Measurements from ENCODE around the gene SOHLH2.

SOHLH2 gene

DNA sequence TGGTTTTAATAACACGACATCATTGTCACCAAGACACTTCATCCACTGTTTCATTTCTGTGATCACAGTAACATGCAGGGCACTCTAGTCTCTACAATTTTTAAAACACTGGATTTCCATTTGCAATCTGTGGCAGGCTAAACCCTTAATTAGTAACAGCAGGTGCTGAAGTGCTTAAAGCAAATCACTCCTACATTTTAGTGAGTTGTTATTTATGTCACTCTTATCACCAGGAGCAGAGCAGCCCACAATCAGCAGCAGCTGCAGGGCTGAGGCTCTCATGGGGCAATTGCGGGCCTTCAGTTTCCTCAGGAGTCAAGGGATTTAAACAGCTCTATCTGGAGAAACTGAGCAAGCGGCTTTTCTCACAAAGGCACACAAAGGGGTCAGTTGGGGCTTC lies 1.6 kb downstream of the SOHLH2 start:
- no peaks in the 10 kb centered on the region for H3K4me1 Mint-ChIP-seq
- H3K4me3 Mint-ChIP-seq = no peak overlapping the region
- CTCF ChIA-PET = no interaction called here
- peaks cover 4% of the 10 kb centered on the region for H3K27me3 Mint-ChIP-seq
- peaks cover 2% of the 10 kb centered on the region for H3K9me3 Mint-ChIP-seq
- no peak for DNase-seq
- H3K27ac Mint-ChIP-seq = no peak overlapping the region
- no peaks in the 10 kb centered on the region for H3K36me3 Mint-ChIP-seq

DNA sequence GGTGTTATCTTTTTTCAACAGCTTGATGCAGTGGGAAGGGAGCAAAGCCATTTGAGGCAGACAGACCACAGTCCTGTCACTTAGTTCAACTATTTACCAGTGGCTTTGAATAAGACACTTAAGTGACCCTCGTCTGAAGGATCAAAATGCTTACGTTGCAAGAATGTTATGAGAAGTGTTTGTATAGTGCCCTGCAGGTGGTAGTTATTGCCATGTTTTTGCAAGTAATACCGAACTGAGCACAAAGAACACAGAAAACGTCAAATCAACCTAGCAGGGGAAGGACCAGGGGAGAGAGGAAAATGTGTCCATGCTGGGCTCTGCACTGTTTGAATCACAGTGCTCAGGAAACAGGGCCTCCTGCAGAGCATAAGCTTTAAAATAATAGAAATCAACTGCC lies 2.8 kb downstream of the SOHLH2 start:
- no peak for DNase-seq
- Mint-ChIP-seq H3K4me3 (no peak overlapping the region), H3K27me3 (peaks cover 4% of the 10 kb centered on the region), H3K4me1 (no peaks in the 10 kb centered on the region), H3K9me3 (peaks cover 2% of the 10 kb centered on the region), H3K36me3 (no peaks in the 10 kb centered on the region), H3K27ac (no peak overlapping the region)
- CTCF ChIA-PET = no interaction called here

DNA sequence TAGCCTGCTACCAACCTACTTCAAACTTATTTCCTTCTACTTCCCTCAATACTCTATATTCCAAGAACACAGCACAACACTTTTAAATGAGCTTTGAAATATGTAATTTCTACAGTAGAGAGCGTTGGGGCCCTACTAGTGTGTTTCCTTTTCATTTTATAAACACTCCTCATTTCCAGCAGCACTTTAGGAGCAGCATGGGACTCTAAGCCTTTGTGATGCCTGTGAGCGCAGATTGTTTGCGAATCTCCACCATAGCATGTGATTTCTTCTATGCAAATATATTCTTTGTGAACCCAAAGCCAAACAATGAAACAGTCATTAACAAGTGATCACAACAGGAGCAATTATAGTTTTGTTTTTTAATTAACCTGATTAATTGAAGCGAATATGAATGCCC lies 3.6 kb downstream of the SOHLH2 start:
- DNase-seq = no peak
- H3K36me3 Mint-ChIP-seq = no peaks in the 10 kb centered on the region
- no peak overlapping the region for H3K4me3 Mint-ChIP-seq
- no peak overlapping the region for H3K27ac Mint-ChIP-seq
- H3K9me3 Mint-ChIP-seq = peaks cover 2% of the 10 kb centered on the region
- no peaks in the 10 kb centered on the region for H3K4me1 Mint-ChIP-seq
- CTCF ChIA-PET = no interaction called here
- H3K27me3 Mint-ChIP-seq = peaks cover 4% of the 10 kb centered on the region

DNA sequence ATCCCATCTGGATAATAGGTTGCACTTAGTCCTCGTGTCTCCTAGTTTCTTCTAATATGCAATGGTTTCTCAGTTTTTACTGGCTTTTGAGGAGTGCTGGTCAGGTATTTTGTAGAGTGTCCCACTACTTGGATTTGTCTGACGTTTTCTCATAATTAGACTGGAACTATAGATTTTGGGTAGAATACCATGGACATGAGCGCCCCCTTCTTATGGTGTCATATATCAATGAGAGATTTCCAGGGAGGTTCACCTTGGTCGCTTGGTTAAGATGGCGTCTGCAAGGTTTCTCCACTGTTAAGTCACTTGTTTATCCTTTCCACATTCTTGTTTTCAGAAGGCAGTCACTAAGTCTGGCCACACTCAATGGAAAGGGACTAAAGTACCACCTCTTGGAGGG lies 6.7 kb downstream of the SOHLH2 start:
- Mint-ChIP-seq H3K4me1 (no peaks in the 10 kb centered on the region), H3K27me3 (peaks cover 4% of the 10 kb centered on the region), H3K4me3 (no peak overlapping the region), H3K9me3 (no peaks in the 10 kb centered on the region), H3K27ac (no peak overlapping the region), H3K36me3 (no peaks in the 10 kb centered on the region)
- no peak for DNase-seq
- CTCF ChIA-PET = no interaction called here

DNA sequence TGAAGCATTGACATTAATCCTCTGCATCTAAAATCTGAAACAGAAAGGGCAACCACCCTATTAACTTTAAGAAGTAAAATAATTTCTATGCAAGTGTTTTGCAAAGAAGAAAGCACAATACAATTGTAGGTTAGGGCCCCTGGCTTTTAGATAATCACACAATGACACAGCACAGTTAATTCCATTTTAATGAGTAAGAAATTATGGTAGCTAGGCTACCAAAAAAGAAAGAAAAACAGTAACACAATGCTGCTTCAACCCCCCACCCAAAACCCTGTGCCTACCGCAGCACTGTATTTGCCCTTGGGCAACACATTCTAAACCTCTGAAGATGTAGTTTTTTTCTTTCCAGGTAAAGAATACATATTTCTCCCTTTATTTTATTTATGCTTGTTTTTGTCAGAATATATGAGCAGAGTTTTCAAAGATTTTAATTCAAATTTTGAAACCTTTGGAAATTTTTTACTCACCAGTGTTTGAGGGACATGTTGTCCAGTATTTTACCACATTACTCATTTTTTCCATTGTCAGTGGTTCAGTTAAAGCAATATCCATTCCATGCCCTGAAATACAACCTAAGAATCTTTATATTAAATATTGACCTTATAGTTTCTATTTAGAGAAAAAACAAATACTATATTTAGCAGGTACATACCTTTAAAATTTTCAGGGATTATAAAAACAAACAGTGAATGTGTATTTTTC lies 21.1 kb downstream of the SOHLH2 start:
- DNase-seq = no peak
- H3K36me3 Mint-ChIP-seq = no peaks in the 10 kb centered on the region
- H3K4me1 Mint-ChIP-seq = no peaks in the 10 kb centered on the region
- H3K27ac Mint-ChIP-seq = no peak overlapping the region
- H3K4me3 Mint-ChIP-seq = no peak overlapping the region
- CTCF ChIA-PET = no interaction called here
- no peaks in the 10 kb centered on the region for H3K9me3 Mint-ChIP-seq
- H3K27me3 Mint-ChIP-seq = no peaks in the 10 kb centered on the region

DNA sequence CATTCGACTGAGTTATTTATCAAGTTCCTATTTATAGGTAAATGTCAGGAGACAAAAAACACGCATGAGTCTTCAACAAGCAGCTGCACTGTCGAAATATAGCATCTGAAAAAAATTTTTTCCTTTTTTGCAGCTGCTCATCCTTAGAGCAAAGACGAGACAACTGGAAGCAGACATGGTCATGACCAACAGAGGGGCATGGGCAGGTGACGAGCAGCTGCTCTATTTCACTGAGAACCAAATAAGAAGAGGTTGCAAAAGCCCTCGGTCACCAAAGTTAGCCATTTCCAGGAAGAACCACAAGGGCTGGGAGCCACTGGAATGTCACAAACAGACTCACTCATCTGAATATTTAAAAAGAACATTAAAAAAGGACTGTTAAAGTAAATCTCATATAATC lies 22.2 kb downstream of the SOHLH2 start:
- Mint-ChIP-seq H3K9me3 (no peaks in the 10 kb centered on the region), H3K27me3 (no peaks in the 10 kb centered on the region), H3K27ac (no peak overlapping the region), H3K36me3 (no peaks in the 10 kb centered on the region), H3K4me3 (no peak overlapping the region), H3K4me1 (no peaks in the 10 kb centered on the region)
- CTCF ChIA-PET = no interaction called here
- no peak for DNase-seq

DNA sequence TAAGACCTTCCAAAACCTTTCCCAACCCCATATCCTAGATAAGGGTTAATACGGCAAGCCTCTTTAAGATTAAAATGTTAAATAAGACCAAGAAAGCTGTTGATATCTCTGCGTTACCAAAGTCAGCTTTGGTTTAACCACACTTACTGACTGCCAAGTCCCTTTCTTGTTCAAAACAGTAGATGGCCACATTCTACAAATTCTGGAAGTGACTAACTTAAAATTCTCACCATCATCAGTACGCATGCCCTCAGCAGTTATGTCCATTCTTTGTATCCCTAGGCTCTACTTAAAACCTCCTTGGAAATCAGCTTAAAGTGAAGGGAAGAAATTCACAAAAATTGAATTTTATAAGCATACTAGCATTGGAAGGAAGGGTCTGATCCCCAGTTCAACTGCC lies 23.6 kb downstream of the SOHLH2 start:
- no peak overlapping the region for H3K27ac Mint-ChIP-seq
- no peaks in the 10 kb centered on the region for H3K9me3 Mint-ChIP-seq
- CTCF ChIA-PET = interaction anchor here (0.6 kb wide), 1 partner anchor 211 kb away, joined by 3 read pairs; no protein-coding TSS in a partner anchor
- DNase-seq = no peak
- H3K27me3 Mint-ChIP-seq = no peaks in the 10 kb centered on the region
- H3K4me1 Mint-ChIP-seq = no peaks in the 10 kb centered on the region
- no peaks in the 10 kb centered on the region for H3K36me3 Mint-ChIP-seq
- no peak overlapping the region for H3K4me3 Mint-ChIP-seq

DNA sequence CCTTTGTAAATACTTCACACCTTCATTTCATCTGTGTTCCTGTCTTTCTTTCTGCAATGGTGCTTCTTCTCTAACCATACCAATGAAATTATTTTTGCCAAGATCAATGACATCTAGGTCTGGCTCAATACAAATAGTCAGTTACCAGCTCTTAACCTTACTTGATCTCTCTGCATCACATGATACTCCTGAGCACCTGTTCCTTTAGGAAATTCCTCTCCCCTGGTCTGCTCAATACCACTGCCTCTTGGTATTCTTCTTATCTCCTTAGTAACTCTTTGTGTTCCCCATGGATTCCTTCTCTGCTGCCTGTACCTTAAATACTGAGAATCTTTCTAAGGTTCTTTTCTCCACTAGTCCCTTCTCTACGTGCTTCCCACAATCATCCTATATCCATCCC lies 25.9 kb downstream of the SOHLH2 start:
- CTCF ChIA-PET = no interaction called here
- Mint-ChIP-seq H3K27ac (no peak overlapping the region), H3K27me3 (no peaks in the 10 kb centered on the region), H3K36me3 (no peaks in the 10 kb centered on the region), H3K4me3 (no peak overlapping the region), H3K9me3 (no peaks in the 10 kb centered on the region), H3K4me1 (no peaks in the 10 kb centered on the region)
- no peak for DNase-seq

DNA sequence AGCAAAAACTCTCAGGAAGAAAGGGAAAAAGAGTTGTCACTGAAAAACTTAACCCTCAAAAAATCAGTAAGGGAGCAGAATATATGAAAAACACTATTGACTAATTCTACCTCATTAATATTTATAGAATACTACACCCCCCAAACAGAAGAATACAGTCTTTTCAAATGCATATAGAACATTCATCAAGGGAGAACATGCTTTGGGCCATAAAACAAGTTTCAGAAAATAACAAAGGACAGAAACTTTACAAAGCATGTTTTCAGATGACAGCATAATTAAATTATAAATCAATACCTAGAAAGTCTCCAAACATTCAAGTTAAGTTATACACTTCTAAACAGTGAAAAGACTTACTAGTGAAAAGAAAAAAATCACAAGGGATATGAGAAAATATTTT lies 30.5 kb downstream of the SOHLH2 start:
- Mint-ChIP-seq H3K27ac (no peak overlapping the region), H3K27me3 (no peaks in the 10 kb centered on the region), H3K36me3 (no peaks in the 10 kb centered on the region), H3K9me3 (no peaks in the 10 kb centered on the region), H3K4me3 (no peak overlapping the region), H3K4me1 (no peaks in the 10 kb centered on the region)
- CTCF ChIA-PET = interaction anchor here (0.7 kb wide), 1 partner anchor 1307 kb away, joined by 4 read pairs; no protein-coding TSS in a partner anchor
- no peak for DNase-seq

DNA sequence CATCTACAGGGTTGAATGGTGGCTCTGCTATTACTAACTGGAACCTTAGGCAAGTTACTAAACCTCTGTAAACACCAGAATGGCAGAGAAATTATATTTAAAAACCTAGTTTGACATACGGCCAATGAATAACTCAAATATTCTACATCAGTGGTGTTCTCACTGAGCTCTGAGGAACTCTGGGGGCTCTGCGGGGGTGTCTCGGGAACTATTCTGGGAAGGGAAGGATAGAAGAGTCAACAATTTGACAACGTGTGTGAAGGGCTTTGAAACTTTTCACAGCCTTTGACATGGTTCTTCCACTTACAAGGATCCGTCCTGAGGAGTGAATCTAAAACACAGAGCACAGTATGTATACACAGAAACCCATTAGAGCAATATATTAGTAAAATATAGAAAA lies 38.7 kb downstream of the SOHLH2 start:
- CTCF ChIA-PET = no interaction called here
- Mint-ChIP-seq H3K27ac (no peak overlapping the region), H3K9me3 (no peaks in the 10 kb centered on the region), H3K4me3 (no peak overlapping the region), H3K27me3 (no peaks in the 10 kb centered on the region), H3K4me1 (no peaks in the 10 kb centered on the region), H3K36me3 (no peaks in the 10 kb centered on the region)
- no peak for DNase-seq

DNA sequence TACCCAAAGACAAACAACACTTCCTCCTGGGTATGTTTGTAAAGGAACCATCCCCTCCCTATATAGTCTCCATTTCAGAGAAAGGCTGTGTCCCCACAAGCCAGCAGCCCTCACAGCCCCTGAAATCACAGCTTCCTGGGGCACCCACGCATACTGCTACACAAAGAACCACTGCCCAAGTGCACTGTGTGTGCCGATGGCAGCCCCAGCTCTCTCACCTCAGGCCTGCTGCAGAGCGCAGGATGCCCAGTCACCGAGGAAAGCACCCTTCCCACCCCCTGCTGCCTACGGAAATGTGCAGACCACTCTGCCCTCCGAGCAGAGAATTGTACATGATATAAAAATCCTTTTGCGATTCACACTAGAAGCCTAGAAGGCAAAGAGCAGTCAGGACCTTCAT lies 39.4 kb downstream of the SOHLH2 start:
- Mint-ChIP-seq H3K36me3 (no peaks in the 10 kb centered on the region), H3K27me3 (no peaks in the 10 kb centered on the region), H3K27ac (no peak overlapping the region), H3K4me3 (no peak overlapping the region), H3K9me3 (no peaks in the 10 kb centered on the region), H3K4me1 (no peaks in the 10 kb centered on the region)
- DNase-seq = no peak
- CTCF ChIA-PET = no interaction called here

DNA sequence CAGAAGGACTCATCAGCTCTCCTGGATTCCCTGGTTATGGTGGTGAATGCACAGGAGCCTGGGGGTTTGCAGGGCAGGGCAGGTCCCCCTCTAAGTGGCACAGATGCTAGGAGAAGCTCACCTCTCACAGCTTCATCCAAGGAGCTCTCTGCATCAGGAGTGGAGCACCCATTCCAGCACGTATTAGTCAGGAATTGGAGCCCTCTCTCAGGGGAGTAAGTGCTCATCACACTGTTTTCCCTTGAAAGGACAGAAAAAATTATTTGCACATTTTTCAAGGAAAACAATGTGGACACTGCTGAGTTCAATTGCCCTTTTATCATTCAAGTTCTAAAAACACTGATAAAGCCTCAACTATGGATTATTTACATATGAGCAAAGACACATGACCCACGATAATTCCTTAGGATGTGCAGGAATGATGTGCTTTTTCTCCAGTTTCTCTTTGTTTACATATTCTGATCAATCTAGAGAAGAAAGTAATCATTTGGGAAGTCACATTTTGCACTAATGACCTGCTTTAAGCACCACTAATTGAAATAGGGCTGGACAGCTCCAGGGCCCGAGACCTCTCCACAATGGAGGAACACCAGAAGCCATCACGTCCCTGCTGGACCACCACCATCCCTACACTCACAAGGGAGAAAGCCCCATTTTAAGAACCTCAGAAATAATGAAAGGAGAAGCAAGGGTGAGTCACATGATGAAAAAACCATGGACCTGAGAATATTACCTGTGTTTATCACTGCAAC lies 40.6 kb downstream of the SOHLH2 start:
- Mint-ChIP-seq H3K9me3 (no peaks in the 10 kb centered on the region), H3K4me1 (no peaks in the 10 kb centered on the region), H3K4me3 (no peak overlapping the region), H3K27me3 (no peaks in the 10 kb centered on the region), H3K36me3 (no peaks in the 10 kb centered on the region), H3K27ac (no peak overlapping the region)
- CTCF ChIA-PET = no interaction called here
- DNase-seq = no peak

DNA sequence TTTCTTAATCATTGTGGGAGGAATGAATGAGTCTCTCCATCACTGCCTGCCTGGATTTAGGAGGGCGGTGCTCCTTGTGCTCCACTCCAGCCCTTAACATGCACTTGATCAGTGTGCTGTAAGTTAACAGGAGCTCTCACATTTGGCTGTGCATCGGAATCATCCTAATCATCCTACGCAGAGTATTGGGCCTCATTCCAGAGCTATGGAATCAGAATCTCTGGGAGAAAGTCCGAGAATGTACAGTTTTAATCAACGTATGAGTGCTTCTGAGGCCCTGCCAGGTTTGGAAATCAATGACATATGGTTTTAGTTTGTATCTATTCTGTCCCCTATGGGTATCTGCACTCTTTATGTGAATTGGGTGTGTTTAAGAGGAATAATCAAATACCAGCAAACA lies 48.3 kb downstream of the SOHLH2 start:
- Mint-ChIP-seq H3K4me3 (no peak overlapping the region), H3K27ac (no peak overlapping the region), H3K4me1 (no peaks in the 10 kb centered on the region), H3K27me3 (no peaks in the 10 kb centered on the region), H3K9me3 (no peaks in the 10 kb centered on the region), H3K36me3 (no peaks in the 10 kb centered on the region)
- no peak for DNase-seq
- CTCF ChIA-PET = no interaction called here

DNA sequence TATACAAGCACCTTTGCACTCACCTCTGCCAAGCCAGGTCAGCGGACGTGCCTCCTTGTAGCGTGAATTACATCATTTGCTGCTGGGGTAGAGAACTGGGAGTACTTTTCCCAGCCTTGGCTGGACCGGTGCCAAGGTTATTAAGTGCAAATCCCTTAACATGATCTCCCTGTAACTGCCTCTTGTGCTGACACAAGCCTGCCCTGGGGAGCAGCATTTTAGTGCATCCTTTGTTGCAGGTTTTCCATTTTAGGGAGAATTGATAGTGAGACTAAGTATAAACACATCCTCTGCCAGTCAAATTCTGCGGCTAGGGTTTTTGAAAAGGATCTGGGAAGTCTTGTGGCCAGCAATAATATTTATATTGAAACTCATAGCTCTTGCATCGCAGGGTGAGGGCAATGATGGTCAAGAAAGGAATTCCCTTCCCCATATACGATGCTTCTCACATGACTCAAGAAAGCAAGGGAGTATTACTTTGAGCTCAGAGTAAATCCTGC lies 50.5 kb downstream of the SOHLH2 start:
- DNase-seq = no peak
- H3K36me3 Mint-ChIP-seq = no peaks in the 10 kb centered on the region
- no peak overlapping the region for H3K4me3 Mint-ChIP-seq
- H3K4me1 Mint-ChIP-seq = no peaks in the 10 kb centered on the region
- H3K27ac Mint-ChIP-seq = no peak overlapping the region
- CTCF ChIA-PET = no interaction called here
- no peaks in the 10 kb centered on the region for H3K9me3 Mint-ChIP-seq
- H3K27me3 Mint-ChIP-seq = no peaks in the 10 kb centered on the region

DNA sequence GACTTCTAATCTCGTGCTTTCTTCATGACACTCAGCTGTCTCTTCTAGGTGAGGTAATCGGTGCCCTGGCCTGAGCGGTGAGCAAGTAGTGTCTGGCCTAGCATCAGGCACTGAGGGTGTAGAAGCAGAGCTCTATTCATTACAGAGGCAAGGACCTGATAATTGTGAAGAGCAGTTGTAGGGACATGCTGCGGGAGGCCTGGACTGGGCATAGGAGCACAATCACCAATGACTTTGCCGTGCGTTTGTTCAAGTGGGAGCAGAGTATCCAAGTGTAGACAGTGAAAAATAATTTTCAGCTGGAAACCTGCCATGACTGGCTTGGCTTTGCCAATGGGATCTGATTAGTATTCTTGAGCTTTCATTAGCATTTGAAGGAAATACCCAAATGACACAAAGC lies 51.1 kb downstream of the SOHLH2 start:
- CTCF ChIA-PET = no interaction called here
- H3K36me3 Mint-ChIP-seq = no peaks in the 10 kb centered on the region
- H3K27me3 Mint-ChIP-seq = no peaks in the 10 kb centered on the region
- no peak for DNase-seq
- H3K9me3 Mint-ChIP-seq = no peaks in the 10 kb centered on the region
- no peak overlapping the region for H3K27ac Mint-ChIP-seq
- no peaks in the 10 kb centered on the region for H3K4me1 Mint-ChIP-seq
- no peak overlapping the region for H3K4me3 Mint-ChIP-seq

Data from activated naive CD4-positive, alpha-beta T cell treated with anti-CD3 and anti-CD28 coated beads, Interleukin-2, amount 10 ng/mL, durations not matched to agents 7 days and 5 days (primary cell).